SK-N-SH treated with all-trans-retinoic acid at 6 μM for 48 hours (cell line): ENCODE results near the gene EFCAB13.
A peak's percentile ranks its signal among the peaks of the same experiment; 100 is the strongest.
"Not testable (repeated sequence)": the region's sequence is repeated elsewhere in the genome, so short reads cannot be mapped to it uniquely, and the experiment has no call there.

ENCODE experiments used
- ATAC-seq: fragments of 200-7000 bp; cut with Tn5 transposase; 3 replicates; pipeline ENCODE4 v1.9.1; 2020; ENCODE audit warnings: mild to moderate bottlenecking, moderate library complexity
- ARNTL ChIP-seq: fragments of 450-650 bp; formaldehyde crosslinking; IDR thresholded peaks from 2 replicates; pipeline ENCODE4 v1.5.0; 2020; ENCODE audit warnings: low read depth, mild to moderate bottlenecking, moderate library complexity, borderline replicate concordance
- BACH2 ChIP-seq: fragments of 250-450 bp; sonication (Bioruptor Pico); IDR thresholded peaks from 2 replicates; pipeline ENCODE4 v1.9.0; 2021; ENCODE audit warnings: mild to moderate bottlenecking, borderline replicate concordance
- CSDC2 ChIP-seq: fragments of 250-450 bp; sonication (Bioruptor Pico); IDR thresholded peaks from 2 replicates; pipeline ENCODE4 v1.5.0; 2020; ENCODE audit warnings: mild to moderate bottlenecking, moderate library complexity
- ESRRG ChIP-seq: fragments of 250-450 bp; sonication (Bioruptor Pico); IDR thresholded peaks from 2 replicates; pipeline ENCODE4 v1.6.1; 2021; ENCODE audit warnings: mild to moderate bottlenecking
- GLIS3 ChIP-seq: fragments of 250-450 bp; sonication (Bioruptor Pico); IDR thresholded peaks from 2 replicates; pipeline ENCODE4 v1.5.0; 2020; ENCODE audit warnings: mild to moderate bottlenecking, moderate library complexity
- ISL1 ChIP-seq: fragments of 250-450 bp; sonication (Bioruptor Pico); IDR thresholded peaks from 2 replicates; pipeline ENCODE4 v2.1.2; 2022; ENCODE audit warnings: mild to moderate bottlenecking, moderate library complexity
- OSR1 ChIP-seq: fragments of 250-450 bp; sonication (Bioruptor Pico); IDR thresholded peaks from 2 replicates; pipeline ENCODE4 v1.8.0; 2022; ENCODE audit warnings: moderate library complexity, mild to moderate bottlenecking, inconsistent platforms
- RARB ChIP-seq: fragments of 250-450 bp; sonication (Bioruptor Pico); IDR thresholded peaks from 2 replicates; pipeline ENCODE4 v1.8.0; 2021; ENCODE audit warnings: mild to moderate bottlenecking, moderate library complexity
- SNAI2 ChIP-seq: fragments of 250-450 bp; sonication (Bioruptor Pico); IDR thresholded peaks from 2 replicates; pipeline ENCODE4 v1.5.0; 2020; ENCODE audit warnings: mild to moderate bottlenecking, moderate library complexity
- ZC3H10 ChIP-seq: fragments of 250-450 bp; sonication (Bioruptor Pico); IDR thresholded peaks from 2 replicates; pipeline ENCODE4 v1.5.1; 2021; ENCODE audit warnings: mild to moderate bottlenecking, moderate library complexity
- ZFP3 ChIP-seq: fragments of 250-450 bp; sonication (Bioruptor Pico); IDR thresholded peaks from 2 replicates; pipeline ENCODE4 v1.5.0; 2020; ENCODE audit warnings: mild to moderate bottlenecking, moderate library complexity
- ZFP30 ChIP-seq: fragments of 450-650 bp; formaldehyde crosslinking; IDR thresholded peaks from 2 replicates; pipeline ENCODE4 v1.5.0; 2022; ENCODE audit warnings: mild to moderate bottlenecking, moderate library complexity
- ZNF565 ChIP-seq: fragments of 450-650 bp; formaldehyde crosslinking; conservative IDR thresholded peaks from 2 replicates; pipeline ENCODE4 v1.5.0; 2020; ENCODE audit warnings: low read depth, mild to moderate bottlenecking, moderate library complexity
- ZNF70 ChIP-seq: fragments of 450-650 bp; formaldehyde crosslinking; IDR thresholded peaks from 2 replicates; pipeline ENCODE4 v1.5.0; 2020; ENCODE audit warnings: mild to moderate bottlenecking, moderate library complexity
- ZNF8 ChIP-seq: fragments of 450-650 bp; formaldehyde crosslinking; IDR thresholded peaks from 2 replicates; pipeline ENCODE4 v1.5.0; 2020; ENCODE audit warnings: mild to moderate bottlenecking, moderate library complexity
- TF ChIP-seq, protein P1 (sequence below): fragments of 250-450 bp; sonication (Bioruptor Pico); IDR thresholded peaks from 2 replicates; pipeline ENCODE4 v1.5.0; 2020; ENCODE audit warnings: mild to moderate bottlenecking, moderate library complexity
- TF ChIP-seq, protein P2 (sequence below): fragments of 250-450 bp; sonication (Bioruptor Pico); IDR thresholded peaks from 2 replicates; pipeline ENCODE4 v1.8.0; 2020; ENCODE audit warnings: mild to moderate bottlenecking, moderate library complexity, borderline replicate concordance
- TF ChIP-seq, protein P3 (sequence below): fragments of 250-450 bp; sonication (Bioruptor Pico); IDR thresholded peaks from 2 replicates; pipeline ENCODE4 v1.8.0; 2021; ENCODE audit warnings: low read depth, mild to moderate bottlenecking, moderate library complexity, borderline replicate concordance
- TF ChIP-seq, protein P4 (sequence below): fragments of 250-450 bp; sonication (Bioruptor Pico); IDR thresholded peaks from 2 replicates; pipeline ENCODE4 v1.5.1; 2021; ENCODE audit warnings: mild to moderate bottlenecking, moderate library complexity

Gene EFCAB13

DNA sequence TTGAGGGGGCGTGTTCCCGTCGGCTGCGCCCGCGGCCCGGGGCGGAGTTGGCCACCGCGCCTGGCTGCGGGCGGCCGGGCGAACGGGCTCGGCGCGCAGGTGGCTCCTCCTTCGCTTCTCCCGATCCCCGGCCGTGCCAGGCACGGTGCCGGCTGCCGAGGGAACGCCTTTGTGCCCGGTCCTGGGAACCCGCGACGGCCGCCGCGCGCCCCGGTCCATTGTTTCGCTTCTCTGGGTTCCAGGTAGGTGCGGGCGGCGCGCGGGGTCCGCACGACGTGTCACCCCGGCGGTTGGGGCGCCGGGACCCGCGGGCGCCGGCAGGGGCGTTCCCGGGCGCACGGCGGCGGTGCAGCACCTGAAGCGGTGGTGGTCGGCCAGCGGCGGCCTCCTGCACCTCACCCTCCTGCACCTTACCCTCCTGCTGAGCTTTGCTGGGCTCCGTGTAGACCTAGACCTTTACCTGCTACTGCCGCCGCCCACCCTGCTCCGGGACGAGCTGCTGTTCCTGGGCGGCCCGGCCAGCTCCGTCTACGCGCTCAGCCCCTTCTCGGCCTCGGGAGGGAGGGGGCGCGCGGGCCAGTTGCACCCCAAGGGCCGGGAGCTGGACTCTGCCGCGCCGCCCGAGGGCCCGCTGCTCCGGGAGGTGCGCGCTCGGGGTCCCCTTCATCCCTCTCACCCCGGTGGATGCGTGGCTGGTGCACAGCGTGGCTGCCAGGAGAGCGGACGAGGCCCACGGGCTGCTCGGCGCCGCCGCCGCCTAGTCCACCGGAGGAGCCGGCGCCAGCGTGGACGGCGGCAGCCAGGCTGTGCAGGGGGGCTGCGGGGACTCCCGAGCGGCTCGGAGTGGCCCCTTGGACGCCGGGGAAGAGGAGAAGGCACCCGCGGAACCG, 99.9 kb downstream of the EFCAB13 start:
- peak; percentile 86 for ATAC-seq
- no peak for TF ChIP-seq ZFP30 (CRISPR knock-in tag)
- no peak for TF ChIP-seq GLIS3 (CRISPR knock-in tag)
- TF ChIP-seq ZNF565: no peak
- TF ChIP-seq, protein P1, sequence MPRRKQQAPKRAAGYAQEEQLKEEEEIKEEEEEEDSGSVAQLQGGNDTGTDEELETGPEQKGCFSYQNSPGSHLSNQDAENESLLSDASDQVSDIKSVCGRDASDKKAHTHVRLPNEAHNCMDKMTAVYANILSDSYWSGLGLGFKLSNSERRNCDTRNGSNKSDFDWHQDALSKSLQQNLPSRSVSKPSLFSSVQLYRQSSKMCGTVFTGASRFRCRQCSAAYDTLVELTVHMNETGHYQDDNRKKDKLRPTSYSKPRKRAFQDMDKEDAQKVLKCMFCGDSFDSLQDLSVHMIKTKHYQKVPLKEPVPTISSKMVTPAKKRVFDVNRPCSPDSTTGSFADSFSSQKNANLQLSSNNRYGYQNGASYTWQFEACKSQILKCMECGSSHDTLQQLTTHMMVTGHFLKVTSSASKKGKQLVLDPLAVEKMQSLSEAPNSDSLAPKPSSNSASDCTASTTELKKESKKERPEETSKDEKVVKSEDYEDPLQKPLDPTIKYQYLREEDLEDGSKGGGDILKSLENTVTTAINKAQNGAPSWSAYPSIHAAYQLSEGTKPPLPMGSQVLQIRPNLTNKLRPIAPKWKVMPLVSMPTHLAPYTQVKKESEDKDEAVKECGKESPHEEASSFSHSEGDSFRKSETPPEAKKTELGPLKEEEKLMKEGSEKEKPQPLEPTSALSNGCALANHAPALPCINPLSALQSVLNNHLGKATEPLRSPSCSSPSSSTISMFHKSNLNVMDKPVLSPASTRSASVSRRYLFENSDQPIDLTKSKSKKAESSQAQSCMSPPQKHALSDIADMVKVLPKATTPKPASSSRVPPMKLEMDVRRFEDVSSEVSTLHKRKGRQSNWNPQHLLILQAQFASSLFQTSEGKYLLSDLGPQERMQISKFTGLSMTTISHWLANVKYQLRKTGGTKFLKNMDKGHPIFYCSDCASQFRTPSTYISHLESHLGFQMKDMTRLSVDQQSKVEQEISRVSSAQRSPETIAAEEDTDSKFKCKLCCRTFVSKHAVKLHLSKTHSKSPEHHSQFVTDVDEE: no peak
- TF ChIP-seq ZNF70: no peak
- no peak for TF ChIP-seq ZFP3
- TF ChIP-seq SNAI2 (CRISPR knock-in tag): no peak
- TF ChIP-seq CSDC2: no peak
- no peak for TF ChIP-seq ARNTL (CRISPR knock-in tag)
- no peak for TF ChIP-seq OSR1
- TF ChIP-seq, protein P2, sequence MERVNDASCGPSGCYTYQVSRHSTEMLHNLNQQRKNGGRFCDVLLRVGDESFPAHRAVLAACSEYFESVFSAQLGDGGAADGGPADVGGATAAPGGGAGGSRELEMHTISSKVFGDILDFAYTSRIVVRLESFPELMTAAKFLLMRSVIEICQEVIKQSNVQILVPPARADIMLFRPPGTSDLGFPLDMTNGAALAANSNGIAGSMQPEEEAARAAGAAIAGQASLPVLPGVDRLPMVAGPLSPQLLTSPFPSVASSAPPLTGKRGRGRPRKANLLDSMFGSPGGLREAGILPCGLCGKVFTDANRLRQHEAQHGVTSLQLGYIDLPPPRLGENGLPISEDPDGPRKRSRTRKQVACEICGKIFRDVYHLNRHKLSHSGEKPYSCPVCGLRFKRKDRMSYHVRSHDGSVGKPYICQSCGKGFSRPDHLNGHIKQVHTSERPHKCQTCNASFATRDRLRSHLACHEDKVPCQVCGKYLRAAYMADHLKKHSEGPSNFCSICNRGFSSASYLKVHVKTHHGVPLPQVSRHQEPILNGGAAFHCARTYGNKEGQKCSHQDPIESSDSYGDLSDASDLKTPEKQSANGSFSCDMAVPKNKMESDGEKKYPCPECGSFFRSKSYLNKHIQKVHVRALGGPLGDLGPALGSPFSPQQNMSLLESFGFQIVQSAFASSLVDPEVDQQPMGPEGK (CRISPR knock-in tag): no peak

DNA sequence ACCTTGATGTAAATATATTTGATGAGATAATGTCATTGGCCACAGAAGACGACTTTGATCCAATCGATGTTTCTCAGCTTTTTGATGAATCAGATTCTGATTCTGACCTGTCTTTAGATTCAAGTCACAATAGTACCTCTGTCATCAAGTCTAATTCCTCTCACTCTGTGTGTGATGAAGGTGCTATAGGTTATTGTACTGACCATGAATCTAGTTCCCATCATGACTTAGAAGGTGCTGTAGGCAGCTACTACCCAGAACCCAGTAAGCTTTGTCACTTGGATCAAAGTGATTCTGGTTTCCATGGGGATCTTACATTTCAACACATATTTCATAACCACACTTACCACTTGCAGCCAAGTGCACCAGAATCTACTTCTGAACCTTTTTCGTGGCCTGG, 101.5 kb downstream of the EFCAB13 start:
- not testable (repeated sequence) for ATAC-seq

DNA sequence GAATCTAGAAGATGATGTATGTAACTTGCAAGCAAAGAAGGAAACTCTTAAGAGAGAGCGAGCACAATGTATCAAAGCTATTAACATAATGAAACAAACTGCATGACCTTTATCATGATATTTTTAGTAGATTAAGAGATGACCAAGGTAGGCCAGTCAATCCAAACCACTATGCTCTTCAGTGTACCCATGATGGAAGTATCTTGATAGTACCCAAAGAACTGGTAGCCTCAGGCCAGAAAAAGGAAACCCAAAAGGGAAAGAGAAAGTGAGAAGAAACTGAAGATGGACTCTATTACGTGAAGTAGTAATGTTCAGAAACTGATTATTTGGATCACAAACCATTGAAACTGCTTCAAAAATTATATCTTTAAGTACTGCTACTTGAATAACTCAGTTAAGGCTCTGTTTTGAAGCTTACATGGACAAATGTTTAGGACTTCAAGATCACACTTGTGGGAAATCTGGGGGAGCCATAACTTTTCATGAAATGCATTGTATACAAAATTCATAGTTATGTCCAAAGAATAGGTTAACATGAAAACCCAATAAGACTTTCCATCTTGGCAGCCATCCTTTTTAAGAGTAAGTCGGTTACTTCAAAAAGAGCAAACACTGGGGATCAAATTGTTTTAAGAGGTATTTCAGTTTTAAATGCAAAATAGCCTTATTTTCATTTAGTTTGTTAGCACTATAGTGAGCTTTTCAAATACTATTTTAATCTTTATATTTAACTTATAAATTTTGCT, 102.3 kb downstream of the EFCAB13 start:
- ATAC-seq: not testable (repeated sequence)

DNA sequence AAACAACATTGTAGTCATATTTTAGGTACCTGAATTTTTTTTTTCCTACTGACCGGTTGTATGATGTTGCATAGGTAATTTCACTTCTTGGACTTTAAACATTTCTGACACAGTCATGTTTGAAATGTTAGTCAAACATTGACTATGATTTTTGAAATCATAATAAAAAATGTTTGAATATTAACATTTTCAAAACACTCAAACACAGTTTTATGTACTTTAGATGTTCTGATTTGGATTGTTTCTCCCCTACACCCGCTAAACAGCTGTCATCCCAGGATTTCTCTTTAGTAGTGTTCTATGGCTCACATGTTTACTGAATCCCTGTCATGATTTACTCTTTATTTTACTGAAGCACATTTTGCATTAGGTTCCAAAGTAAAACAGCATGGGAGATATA, 104.2 kb downstream of the EFCAB13 start:
- no peak for ATAC-seq
- TF ChIP-seq ZNF8 (CRISPR knock-in tag) (no peak), ARNTL (CRISPR knock-in tag) (no peak), BACH2 (CRISPR knock-in tag) (no peak), RARB (CRISPR knock-in tag) (no peak), OSR1 (no peak), GLIS3 (CRISPR knock-in tag) (no peak), SNAI2 (CRISPR knock-in tag) (no peak), ISL1 (CRISPR knock-in tag) (no peak), ZC3H10 (CRISPR knock-in tag) (no peak), ESRRG (CRISPR knock-in tag) (no peak), ZFP30 (CRISPR knock-in tag) (no peak)
- TF ChIP-seq, protein P3, sequence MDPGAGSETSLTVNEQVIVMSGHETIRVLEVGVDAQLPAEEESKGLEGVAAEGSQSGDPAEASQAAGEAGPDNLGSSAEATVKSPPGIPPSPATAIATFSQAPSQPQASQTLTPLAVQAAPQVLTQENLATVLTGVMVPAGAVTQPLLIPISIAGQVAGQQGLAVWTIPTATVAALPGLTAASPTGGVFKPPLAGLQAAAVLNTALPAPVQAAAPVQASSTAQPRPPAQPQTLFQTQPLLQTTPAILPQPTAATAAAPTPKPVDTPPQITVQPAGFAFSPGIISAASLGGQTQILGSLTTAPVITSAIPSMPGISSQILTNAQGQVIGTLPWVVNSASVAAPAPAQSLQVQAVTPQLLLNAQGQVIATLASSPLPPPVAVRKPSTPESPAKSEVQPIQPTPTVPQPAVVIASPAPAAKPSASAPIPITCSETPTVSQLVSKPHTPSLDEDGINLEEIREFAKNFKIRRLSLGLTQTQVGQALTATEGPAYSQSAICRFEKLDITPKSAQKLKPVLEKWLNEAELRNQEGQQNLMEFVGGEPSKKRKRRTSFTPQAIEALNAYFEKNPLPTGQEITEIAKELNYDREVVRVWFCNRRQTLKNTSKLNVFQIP: no peak
- TF ChIP-seq, protein P4, sequence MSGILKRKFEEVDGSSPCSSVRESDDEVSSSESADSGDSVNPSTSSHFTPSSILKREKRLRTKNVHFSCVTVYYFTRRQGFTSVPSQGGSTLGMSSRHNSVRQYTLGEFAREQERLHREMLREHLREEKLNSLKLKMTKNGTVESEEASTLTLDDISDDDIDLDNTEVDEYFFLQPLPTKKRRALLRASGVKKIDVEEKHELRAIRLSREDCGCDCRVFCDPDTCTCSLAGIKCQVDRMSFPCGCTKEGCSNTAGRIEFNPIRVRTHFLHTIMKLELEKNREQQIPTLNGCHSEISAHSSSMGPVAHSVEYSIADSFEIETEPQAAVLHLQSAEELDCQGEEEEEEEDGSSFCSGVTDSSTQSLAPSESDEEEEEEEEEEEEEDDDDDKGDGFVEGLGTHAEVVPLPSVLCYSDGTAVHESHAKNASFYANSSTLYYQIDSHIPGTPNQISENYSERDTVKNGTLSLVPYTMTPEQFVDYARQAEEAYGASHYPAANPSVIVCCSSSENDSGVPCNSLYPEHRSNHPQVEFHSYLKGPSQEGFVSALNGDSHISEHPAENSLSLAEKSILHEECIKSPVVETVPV (CRISPR knock-in tag): no peak
- TF ChIP-seq, all 23 proteins: peak for 0

DNA sequence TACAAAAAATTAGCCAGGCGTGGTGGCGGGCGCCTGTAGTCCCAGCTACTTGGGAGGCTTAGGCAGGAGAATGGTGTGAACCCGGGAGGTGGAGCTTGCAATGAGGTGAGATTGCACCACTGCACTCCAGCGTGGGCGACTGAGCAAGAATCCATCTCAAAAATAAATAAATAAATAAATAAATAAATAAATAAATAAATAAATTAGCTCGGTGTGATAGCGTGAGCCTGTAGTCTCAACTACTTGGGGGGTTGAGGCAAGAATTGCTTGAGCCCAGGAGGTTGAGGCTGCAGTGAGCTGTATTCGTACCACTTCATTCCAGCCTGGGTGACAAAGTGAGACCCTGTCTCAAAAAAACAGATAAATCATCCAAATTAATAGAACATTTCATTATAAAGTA, 108.5 kb downstream of the EFCAB13 start:
- ATAC-seq: not testable (repeated sequence)
